ENCODE results near the gene COL1A2.

The COL1A2 gene

GRCh38 chr7:94362276-94362675, 32.4 kb upstream of the COL1A2 start:
- Histone ChIP-seq H3K9me3 (ENCODE audit: control insufficient read depth in 1 of 2, low read length in 2 of 2) (no peaks in the 10 kb centered on the region), H3K4me3 (ENCODE audit: low read depth in 1 of 2, low read length in 2 of 2) (no peak overlapping the region), H3K9ac (ENCODE audit: low read depth in 1 of 2, low read length in 2 of 2) (no peak overlapping the region), H3K27me3 (ENCODE audit: control insufficient read depth in 1 of 2, insufficient read depth in 2 of 2, low read length in 2 of 2) (no peaks in the 10 kb centered on the region), H3K4me1 (ENCODE audit: control insufficient read depth in 1 of 2, insufficient read depth in 2 of 2, low read length in 2 of 2) (no peaks in the 10 kb centered on the region), H3K36me3 (ENCODE audit: control insufficient read depth in 1 of 2, insufficient read depth in 2 of 2, low read length in 2 of 2) (no peaks in the 10 kb centered on the region), H3K27ac (ENCODE audit: low read depth, low read length) (no peak overlapping the region)

DNA sequence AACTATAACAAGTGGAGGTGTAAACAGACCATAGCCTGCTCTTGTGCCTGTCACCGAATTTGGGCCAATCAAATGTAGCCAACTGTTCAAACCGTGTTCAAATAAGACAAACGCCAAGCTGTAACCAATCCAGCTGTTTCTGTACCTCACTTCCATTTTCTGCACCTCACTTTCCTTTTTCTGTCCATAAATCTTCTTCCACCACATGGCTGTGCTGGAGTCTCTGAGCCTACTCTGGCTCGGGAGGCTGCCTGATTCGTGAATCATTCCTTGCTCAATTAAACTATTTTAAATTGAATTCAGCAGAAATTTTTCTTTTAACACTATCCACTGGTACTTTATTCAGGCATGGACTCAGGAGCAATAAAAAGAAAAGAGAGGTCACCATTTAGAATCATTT, 29.9 kb upstream of the COL1A2 start:
- Histone ChIP-seq H3K9me3 (ENCODE audit: control insufficient read depth in 1 of 2, low read length in 2 of 2) (no peaks in the 10 kb centered on the region), H3K9ac (ENCODE audit: low read depth in 1 of 2, low read length in 2 of 2) (no peak overlapping the region), H3K36me3 (ENCODE audit: control insufficient read depth in 1 of 2, insufficient read depth in 2 of 2, low read length in 2 of 2) (no peaks in the 10 kb centered on the region), H3K27me3 (ENCODE audit: control insufficient read depth in 1 of 2, insufficient read depth in 2 of 2, low read length in 2 of 2) (no peaks in the 10 kb centered on the region), H3K4me1 (ENCODE audit: control insufficient read depth in 1 of 2, insufficient read depth in 2 of 2, low read length in 2 of 2) (no peaks in the 10 kb centered on the region), H3K4me3 (ENCODE audit: low read depth in 1 of 2, low read length in 2 of 2) (no peak overlapping the region), H3K27ac (ENCODE audit: low read depth, low read length) (no peak overlapping the region)

DNA sequence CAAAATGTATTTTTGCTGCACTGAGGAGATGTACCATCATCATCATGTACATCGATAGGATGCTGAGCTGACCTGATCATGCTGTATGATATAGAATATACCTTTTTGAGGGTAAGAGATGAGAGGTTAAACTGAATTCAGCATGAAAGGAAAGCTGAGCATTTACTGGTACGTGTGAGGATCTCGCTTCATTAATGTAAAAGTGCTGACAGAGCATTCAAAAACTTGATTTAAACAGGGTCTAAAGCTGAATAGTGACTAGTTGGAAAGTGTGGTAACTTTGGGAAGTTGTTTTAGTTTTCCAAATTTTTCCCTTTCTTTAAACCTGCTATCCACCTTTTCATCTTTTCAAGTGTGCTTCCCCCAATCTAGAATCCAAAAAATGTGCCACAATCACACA, 28.5 kb upstream of the COL1A2 start:
- H3K27ac ChIP-seq (ENCODE audit: low read depth, low read length) = no peak overlapping the region
- H3K4me1 ChIP-seq (ENCODE audit: control insufficient read depth in 1 of 2, insufficient read depth in 2 of 2, low read length in 2 of 2) = no peaks in the 10 kb centered on the region
- H3K9me3 ChIP-seq (ENCODE audit: control insufficient read depth in 1 of 2, low read length in 2 of 2) = no peaks in the 10 kb centered on the region

GRCh38 chr7:94366832-94367231, 27.9 kb upstream of the COL1A2 start:
- H3K4me3 ChIP-seq (ENCODE audit: low read depth in 1 of 2, low read length in 2 of 2) = no peak overlapping the region
- H3K4me1 ChIP-seq (ENCODE audit: control insufficient read depth in 1 of 2, insufficient read depth in 2 of 2, low read length in 2 of 2) = no peaks in the 10 kb centered on the region
- no peaks in the 10 kb centered on the region for H3K27me3 ChIP-seq (ENCODE audit: control insufficient read depth in 1 of 2, insufficient read depth in 2 of 2, low read length in 2 of 2)
- H3K9me3 ChIP-seq (ENCODE audit: control insufficient read depth in 1 of 2, low read length in 2 of 2) = no peaks in the 10 kb centered on the region
- no peaks in the 10 kb centered on the region for H3K36me3 ChIP-seq (ENCODE audit: control insufficient read depth in 1 of 2, insufficient read depth in 2 of 2, low read length in 2 of 2)
- no peak overlapping the region for H3K9ac ChIP-seq (ENCODE audit: low read depth in 1 of 2, low read length in 2 of 2)
- H3K27ac ChIP-seq (ENCODE audit: low read depth, low read length) = no peak overlapping the region

More for the DNA sequence above, 28.5 kb upstream of the COL1A2 start:
- H3K4me3 ChIP-seq (ENCODE audit: low read depth in 1 of 2, low read length in 2 of 2) = no peak overlapping the region
- no peak overlapping the region for H3K9ac ChIP-seq (ENCODE audit: low read depth in 1 of 2, low read length in 2 of 2)
- no peaks in the 10 kb centered on the region for H3K36me3 ChIP-seq (ENCODE audit: control insufficient read depth in 1 of 2, insufficient read depth in 2 of 2, low read length in 2 of 2)
- H3K27me3 ChIP-seq (ENCODE audit: control insufficient read depth in 1 of 2, insufficient read depth in 2 of 2, low read length in 2 of 2) = no peaks in the 10 kb centered on the region

DNA sequence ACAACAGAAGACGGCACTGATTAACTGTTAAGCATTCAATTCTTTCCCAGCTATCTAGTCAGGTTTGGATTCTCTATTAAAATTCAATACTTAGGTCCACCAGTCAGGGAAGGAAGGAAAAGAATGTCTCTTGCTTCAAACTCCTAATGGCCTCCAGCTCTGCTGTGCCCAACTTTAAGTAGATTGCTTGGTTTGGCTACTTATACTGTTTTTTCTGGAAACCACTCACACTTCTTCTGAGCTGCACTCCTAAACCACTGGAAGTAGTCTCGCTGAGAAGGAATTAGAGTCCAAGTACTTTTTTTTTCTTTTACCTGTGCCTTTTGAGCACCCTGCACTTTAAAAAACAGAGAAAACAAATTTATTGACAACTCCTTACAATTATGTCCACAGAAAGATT, 26.7 kb upstream of the COL1A2 start:
- Histone ChIP-seq H3K27ac (ENCODE audit: low read depth, low read length) (no peak overlapping the region), H3K27me3 (ENCODE audit: control insufficient read depth in 1 of 2, insufficient read depth in 2 of 2, low read length in 2 of 2) (no peaks in the 10 kb centered on the region), H3K9me3 (ENCODE audit: control insufficient read depth in 1 of 2, low read length in 2 of 2) (no peaks in the 10 kb centered on the region), H3K4me3 (ENCODE audit: low read depth in 1 of 2, low read length in 2 of 2) (no peak overlapping the region), H3K9ac (ENCODE audit: low read depth in 1 of 2, low read length in 2 of 2) (no peak overlapping the region), H3K4me1 (ENCODE audit: control insufficient read depth in 1 of 2, insufficient read depth in 2 of 2, low read length in 2 of 2) (no peaks in the 10 kb centered on the region), H3K36me3 (ENCODE audit: control insufficient read depth in 1 of 2, insufficient read depth in 2 of 2, low read length in 2 of 2) (no peaks in the 10 kb centered on the region)

DNA sequence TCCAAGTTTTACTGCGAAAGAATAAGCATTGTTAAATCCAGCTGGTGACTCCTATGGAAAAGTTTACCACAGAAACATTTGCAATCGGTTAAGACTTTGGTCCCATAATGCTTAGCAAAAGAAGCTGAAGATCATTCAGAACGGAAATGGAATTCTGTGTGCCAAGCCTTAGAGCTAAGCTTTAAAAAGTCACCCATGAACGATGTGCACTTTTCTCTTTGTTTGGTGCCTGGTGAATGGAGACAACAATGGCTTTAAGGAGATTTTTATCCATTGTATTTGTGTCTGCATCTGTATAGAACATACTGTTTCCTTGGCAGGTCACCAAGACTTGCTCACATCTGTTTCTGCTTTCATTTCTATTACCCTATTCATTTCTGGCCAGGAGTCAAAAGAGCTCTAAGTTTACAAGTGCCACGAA, 26.3 kb upstream of the COL1A2 start:
- Histone ChIP-seq H3K4me3 (ENCODE audit: low read depth in 1 of 2, low read length in 2 of 2) (no peak overlapping the region), H3K27ac (ENCODE audit: low read depth, low read length) (no peak overlapping the region), H3K9ac (ENCODE audit: low read depth in 1 of 2, low read length in 2 of 2) (no peak overlapping the region)

GRCh38 chr7:94374231-94374630, 20.5 kb upstream of the COL1A2 start:
- no peaks in the 10 kb centered on the region for H3K4me1 ChIP-seq (ENCODE audit: control insufficient read depth in 1 of 2, insufficient read depth in 2 of 2, low read length in 2 of 2)
- H3K9ac ChIP-seq (ENCODE audit: low read depth in 1 of 2, low read length in 2 of 2) = no peak overlapping the region
- H3K4me3 ChIP-seq (ENCODE audit: low read depth in 1 of 2, low read length in 2 of 2) = no peak overlapping the region

More for the DNA sequence above, 26.3 kb upstream of the COL1A2 start:
- no peaks in the 10 kb centered on the region for H3K36me3 ChIP-seq (ENCODE audit: control insufficient read depth in 1 of 2, insufficient read depth in 2 of 2, low read length in 2 of 2)
- H3K4me1 ChIP-seq (ENCODE audit: control insufficient read depth in 1 of 2, insufficient read depth in 2 of 2, low read length in 2 of 2) = no peaks in the 10 kb centered on the region
- no peaks in the 10 kb centered on the region for H3K9me3 ChIP-seq (ENCODE audit: control insufficient read depth in 1 of 2, low read length in 2 of 2)
- H3K27me3 ChIP-seq (ENCODE audit: control insufficient read depth in 1 of 2, insufficient read depth in 2 of 2, low read length in 2 of 2) = no peaks in the 10 kb centered on the region

DNA sequence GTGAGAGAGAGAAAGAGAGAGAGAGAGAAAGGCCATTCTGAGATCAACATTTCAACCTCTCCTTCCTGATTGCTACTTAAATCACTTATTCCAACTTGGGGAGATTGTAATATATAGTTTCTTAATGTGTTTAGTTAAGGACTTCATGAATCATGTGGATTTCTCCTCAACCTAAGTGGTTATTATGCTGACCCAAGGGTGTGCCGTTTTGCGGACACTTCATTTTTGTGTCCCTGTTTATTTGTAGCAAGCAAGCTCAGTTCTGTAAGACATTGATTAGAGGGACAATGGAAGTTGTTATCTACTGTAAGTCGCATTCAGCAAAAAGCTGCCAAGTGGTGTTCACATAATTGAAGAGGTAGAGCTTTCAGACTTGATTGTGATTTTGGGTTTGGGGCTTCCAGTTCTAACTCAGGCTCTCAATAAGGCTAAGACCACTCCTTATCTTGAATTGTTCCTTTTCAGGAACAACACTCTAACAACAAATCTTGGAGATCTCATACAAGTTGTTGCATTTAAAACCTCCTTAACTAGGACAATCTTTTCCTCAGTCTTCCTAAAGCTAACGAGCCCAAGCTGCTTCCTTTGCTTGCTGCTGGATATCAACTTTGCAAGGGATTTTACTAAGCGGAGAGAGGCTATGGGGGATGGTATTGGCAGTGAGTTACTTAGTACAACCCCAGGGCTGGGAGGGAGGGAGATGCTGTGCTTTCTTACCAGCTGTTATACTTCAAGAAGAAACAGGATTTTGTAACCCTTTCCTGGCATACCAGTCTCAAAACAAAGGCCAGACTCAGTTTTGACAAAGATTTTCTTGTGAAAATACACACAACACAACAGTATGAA, 19.8 kb upstream of the COL1A2 start:
- no peaks in the 10 kb centered on the region for H3K36me3 ChIP-seq (ENCODE audit: control insufficient read depth in 1 of 2, insufficient read depth in 2 of 2, low read length in 2 of 2)
- H3K4me3 ChIP-seq (ENCODE audit: low read depth in 1 of 2, low read length in 2 of 2) = peak overlapping the region in 1 of 2 donors; percentile 29
- H3K27ac ChIP-seq (ENCODE audit: low read depth, low read length) = peak overlapping the region; percentile 58
- H3K4me1 ChIP-seq (ENCODE audit: control insufficient read depth in 1 of 2, insufficient read depth in 2 of 2, low read length in 2 of 2) = no peaks in the 10 kb centered on the region
- H3K9ac ChIP-seq (ENCODE audit: low read depth in 1 of 2, low read length in 2 of 2) = no peak overlapping the region
- H3K9me3 ChIP-seq (ENCODE audit: control insufficient read depth in 1 of 2, low read length in 2 of 2) = no peaks in the 10 kb centered on the region
- H3K27me3 ChIP-seq (ENCODE audit: control insufficient read depth in 1 of 2, insufficient read depth in 2 of 2, low read length in 2 of 2) = no peaks in the 10 kb centered on the region

More at GRCh38 chr7:94374231-94374630, 20.5 kb upstream of the COL1A2 start:
- H3K9me3 ChIP-seq (ENCODE audit: control insufficient read depth in 1 of 2, low read length in 2 of 2) = no peaks in the 10 kb centered on the region
- no peaks in the 10 kb centered on the region for H3K27me3 ChIP-seq (ENCODE audit: control insufficient read depth in 1 of 2, insufficient read depth in 2 of 2, low read length in 2 of 2)
- H3K36me3 ChIP-seq (ENCODE audit: control insufficient read depth in 1 of 2, insufficient read depth in 2 of 2, low read length in 2 of 2) = no peaks in the 10 kb centered on the region
- H3K27ac ChIP-seq (ENCODE audit: low read depth, low read length) = peak overlapping the region; percentile 50

DNA sequence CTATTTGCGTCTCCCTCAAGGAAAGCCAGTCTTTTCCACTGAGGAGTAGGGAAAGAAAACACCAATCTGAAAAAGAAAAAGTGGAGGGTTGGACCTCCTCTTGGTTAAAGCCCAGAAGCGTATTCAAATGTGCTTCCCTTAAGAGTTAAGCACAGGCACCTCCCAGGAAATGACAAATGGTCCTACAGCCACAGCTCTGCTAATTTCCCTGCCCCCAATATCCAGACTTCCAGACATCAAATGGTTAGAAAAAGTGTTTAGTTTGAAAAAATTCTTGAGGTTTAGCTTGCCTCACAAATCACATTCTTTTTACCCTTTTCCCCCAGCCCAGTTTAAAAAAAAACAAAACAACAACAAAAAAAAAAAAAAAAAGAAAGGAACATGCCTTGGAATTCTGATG, 19.0 kb upstream of the COL1A2 start:
- H3K4me3 ChIP-seq (ENCODE audit: low read depth in 1 of 2, low read length in 2 of 2) = peak overlapping the region in 1 of 2 donors; percentile 29
- H3K27ac ChIP-seq (ENCODE audit: low read depth, low read length) = peak overlapping the region; percentile 58
- H3K4me1 ChIP-seq (ENCODE audit: control insufficient read depth in 1 of 2, insufficient read depth in 2 of 2, low read length in 2 of 2) = no peaks in the 10 kb centered on the region
- no peak overlapping the region for H3K9ac ChIP-seq (ENCODE audit: low read depth in 1 of 2, low read length in 2 of 2)
- no peaks in the 10 kb centered on the region for H3K36me3 ChIP-seq (ENCODE audit: control insufficient read depth in 1 of 2, insufficient read depth in 2 of 2, low read length in 2 of 2)
- H3K27me3 ChIP-seq (ENCODE audit: control insufficient read depth in 1 of 2, insufficient read depth in 2 of 2, low read length in 2 of 2) = no peaks in the 10 kb centered on the region
- no peaks in the 10 kb centered on the region for H3K9me3 ChIP-seq (ENCODE audit: control insufficient read depth in 1 of 2, low read length in 2 of 2)

DNA sequence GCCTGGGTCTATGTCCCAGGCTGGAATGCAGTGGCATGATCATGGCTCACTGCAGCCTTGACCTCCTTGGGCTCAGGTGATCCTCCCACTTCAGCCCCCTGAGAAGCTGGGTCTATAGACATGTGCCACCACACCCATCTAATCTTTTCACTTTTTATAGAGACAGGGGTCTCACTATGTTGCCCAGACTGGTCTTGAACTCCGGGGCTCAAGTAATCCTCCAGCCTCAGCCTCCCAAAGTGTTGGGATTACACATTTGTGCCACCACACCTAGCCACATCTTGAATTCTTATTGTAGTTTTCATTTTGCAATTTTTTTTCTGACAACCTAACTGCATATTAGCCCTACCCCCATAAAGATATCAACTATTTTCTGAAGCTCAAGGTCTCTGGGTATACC, 18.4 kb upstream of the COL1A2 start:
- H3K4me1 ChIP-seq (ENCODE audit: control insufficient read depth in 1 of 2, insufficient read depth in 2 of 2, low read length in 2 of 2) = no peaks in the 10 kb centered on the region
- H3K36me3 ChIP-seq (ENCODE audit: control insufficient read depth in 1 of 2, insufficient read depth in 2 of 2, low read length in 2 of 2) = no peaks in the 10 kb centered on the region
- H3K4me3 ChIP-seq (ENCODE audit: low read depth in 1 of 2, low read length in 2 of 2) = no peak overlapping the region
- no peak overlapping the region for H3K9ac ChIP-seq (ENCODE audit: low read depth in 1 of 2, low read length in 2 of 2)
- H3K27ac ChIP-seq (ENCODE audit: low read depth, low read length) = no peak overlapping the region
- no peaks in the 10 kb centered on the region for H3K9me3 ChIP-seq (ENCODE audit: control insufficient read depth in 1 of 2, low read length in 2 of 2)
- no peaks in the 10 kb centered on the region for H3K27me3 ChIP-seq (ENCODE audit: control insufficient read depth in 1 of 2, insufficient read depth in 2 of 2, low read length in 2 of 2)

All from duodenal mucosa (tissue), 2 donors.